CD14-positive monocyte (primary cell): ENCODE results near the gene TBL3. TPM values are rescaled to one million over a fixed set of nuclear protein-coding genes. Genes with fewer than 3 reads are reported as not detected.

Source experiments
- DNase-seq, 3 donors: peaks; one replicate each; pipeline ENCODE4 v3.0.0-alpha.2; 2011 to 2022
- H2AFZ ChIP-seq: 2 replicates; pipeline ENCODE4 v1.6.0; 2012; ENCODE audit warnings: mild to moderate bottlenecking, low read depth, low read length, inconsistent platforms; ENCODE audit not compliant: insufficient read depth, poor library complexity, severe bottlenecking
- H3K27ac ChIP-seq, 2 donors: 1 replicate in 1 of 2; 2 replicates in 1 of 2; pipeline ENCODE4 v1.5.1; 2012 to 2013; ENCODE audit warnings: low read length in 2 of 2, control low read depth in 1 of 2, inconsistent platforms in 1 of 2, low read depth in 1 of 2, mild to moderate bottlenecking in 1 of 2
- H3K27me3 ChIP-seq, 2 donors: one replicate each; pipeline versions ENCODE4 v1.6.0 to v1.6.1; 2011 to 2013; ENCODE audit warnings: low read length in 2 of 2; ENCODE audit not compliant: control insufficient read depth in 2 of 2, insufficient read depth in 2 of 2
- H3K36me3 ChIP-seq, 2 donors: replicated peaks in 1 of 2; 1 replicate in 1 of 2; 2 replicates in 1 of 2; pipeline versions ENCODE4 v1.5.1 to v1.6.1; 2012 to 2013; ENCODE audit warnings: low read length in 2 of 2, control low read depth in 1 of 2, inconsistent platforms in 1 of 2, mild to moderate bottlenecking in 1 of 2; ENCODE audit not compliant: insufficient read depth in 2 of 2, control insufficient read depth in 1 of 2
- H3K4me1 ChIP-seq, 2 donors: 1 replicate in 1 of 2; 2 replicates in 1 of 2; pipeline versions ENCODE4 v1.5.1 to v1.6.1; 2012 to 2013; ENCODE audit warnings: low read length in 2 of 2, control low read depth in 1 of 2, inconsistent platforms in 1 of 2, mild to moderate bottlenecking in 1 of 2, moderate library complexity in 1 of 2; ENCODE audit not compliant: insufficient read depth in 2 of 2, control insufficient read depth in 1 of 2
- H3K4me2 ChIP-seq: replicated peaks from 2 replicates; pipeline ENCODE3; 2012; ENCODE audit warnings: low read length, moderate library complexity, mild to moderate bottlenecking; ENCODE audit not compliant: poor library complexity, severe bottlenecking; ENCODE audit errors: extremely low read depth
- H3K4me3 ChIP-seq, 3 experiments: fragments of 200-600 bp in 1 of 3; sonication (generic) in 1 of 3; replicated peaks in 1 of 3; 1 replicate in 2 of 3; 2 replicates in 1 of 3; pipeline ENCODE4 v1.5.1; 2011 to 2013; ENCODE audit warnings: low read length in 3 of 3, mild to moderate bottlenecking in 3 of 3, control low read depth in 2 of 3, low read depth in 2 of 3, inconsistent platforms in 1 of 3, moderate library complexity in 1 of 3
- H3K79me2 ChIP-seq: 2 replicates; pipeline ENCODE4 v1.6.0; 2012; ENCODE audit warnings: mild to moderate bottlenecking, control low read depth, inconsistent platforms, low read length, moderate library complexity; ENCODE audit not compliant: insufficient read depth
- H3K9ac ChIP-seq: 2 replicates; pipeline ENCODE4 v1.6.0; 2017; ENCODE audit warnings: low read length, mild to moderate bottlenecking; ENCODE audit not compliant: insufficient read depth, poor library complexity, severe bottlenecking
- H3K9me3 ChIP-seq, 2 donors: replicated peaks in 1 of 2; 1 replicate in 1 of 2; 2 replicates in 1 of 2; pipeline versions ENCODE4 v1.5.1 to v1.6.1; 2012 to 2013; ENCODE audit warnings: low read length in 2 of 2, control low read depth in 1 of 2; ENCODE audit not compliant: control insufficient read depth in 1 of 2, insufficient read depth in 1 of 2
- H4K20me1 ChIP-seq: 2 replicates; pipeline ENCODE4 v1.6.0; 2012; ENCODE audit warnings: mild to moderate bottlenecking, low read length, control low read depth, moderate library complexity; ENCODE audit not compliant: insufficient read depth
- H3K27ac Mint-ChIP-seq, 7 donors: one replicate each; pipeline ENCODE4 v1.8.0; 2020; ENCODE audit warnings: mild to moderate bottlenecking in 7 of 7, mixed read lengths in 7 of 7, moderate library complexity in 6 of 7, inconsistent platforms in 2 of 7
- H3K27me3 Mint-ChIP-seq, 3 donors: one replicate each; pipeline ENCODE4 v1.8.0; 2021 to 2022; ENCODE audit warnings: low read depth in 3 of 3, mild to moderate bottlenecking in 3 of 3, mixed read lengths in 3 of 3, moderate library complexity in 3 of 3, inconsistent platforms in 1 of 3
- H3K36me3 Mint-ChIP-seq, 2 donors: one replicate each; pipeline ENCODE4 v1.8.0; 2020; ENCODE audit warnings: mixed read lengths in 2 of 2, inconsistent platforms in 1 of 2, mild to moderate bottlenecking in 1 of 2
- H3K4me1 Mint-ChIP-seq: one replicate; pipeline ENCODE4 v1.8.0; 2020; ENCODE audit warnings: mild to moderate bottlenecking, mixed read lengths
- H3K4me3 Mint-ChIP-seq, 2 donors: one replicate each; pipeline ENCODE4 v1.8.0; 2020; ENCODE audit warnings: mild to moderate bottlenecking in 2 of 2, mixed read lengths in 2 of 2, moderate library complexity in 1 of 2
- H3K9me3 Mint-ChIP-seq, 7 donors: one replicate each; pipeline ENCODE4 v1.8.0; 2020 to 2022; ENCODE audit warnings: mixed read lengths in 7 of 7, mild to moderate bottlenecking in 6 of 7, moderate library complexity in 6 of 7, inconsistent platforms in 2 of 7
- WGBS: methylation state at CpG from one replicate; pipeline ENCODE4 v1.1.5; 2013; ENCODE audit warnings: missing lambda C conversion rate; ENCODE audit not compliant: insufficient coverage; 5-methylcytosine and 5-hydroxymethylcytosine counted together
- intact Hi-C, 2 donors: fragments of 100-400 bp; cut with micrococcal nuclease; formaldehyde crosslinking; loops; one replicate each; pipeline versions ENCODE4 v1.15.0 to v1.15.1; 2023
- polyA plus RNA-seq, 3 donors: library from polyadenylated mRNA; depleted of rRNA in 1 of 3; unstranded in 2 of 3; stranded (reverse) in 1 of 3; fragments of 300-500 nt in 2 of 3; fragments of >200 nt in 1 of 3; fragmentation: Illumina TruSeq in 2 of 3; gene quantifications; 1 replicate in 2 of 3; 2 replicates in 1 of 3; pipeline ENCODE4 v1.2.3, GENCODE V29; 2012 to 2021
- TF ChIP-seq, protein P1 (sequence below): fragments of 200-600 bp; IDR thresholded peaks from one replicate; pipeline ENCODE4 v1.8.0; 2022; ENCODE audit warnings: antibody characterized with exemption, mild to moderate bottlenecking

Gene TBL3
- polyA plus RNA-seq, 3 donors: 33.9 to 37.8 (median 36.0) TPM

- Histone ChIP-seq H3K4me3 (no peak overlapping the region), H2AFZ (no peak overlapping the region), H3K4me2 (no peak overlapping the region), H3K9me3 (no peaks in the 10 kb centered on the region), H3K4me1 (peaks cover 31 to 57% of the 10 kb centered on the region in 2 donors), H3K27ac (no peak overlapping the region), H3K79me2 (peaks cover 60% of the 10 kb centered on the region), H3K36me3 (peaks cover 31 to 35% of the 10 kb centered on the region in 2 donors), H4K20me1 (peaks cover 67% of the 10 kb centered on the region), H3K27me3 (no peaks in the 10 kb centered on the region), H3K9ac (no peak overlapping the region)
- intact Hi-C loops: loop anchor here (5.0 to 10.0 kb wide), 4 partner anchors 42 to 250 kb away; partner anchors contain the start of genes ECI1 (in 1 of the 2), NTHL1 (in 1 of the 2) and TSC2 (in 1 of the 2)
- Mint-ChIP-seq H3K27ac (peak overlapping the region in 1 of 7 donors; percentile 50), H3K4me1 (peaks cover 43% of the 10 kb centered on the region), H3K9me3 (peaks cover 0 to 2% (median 0%) of the 10 kb centered on the region in 7 donors), H3K4me3 (no peak overlapping the region), H3K36me3 (peaks cover 21 to 36% of the 10 kb centered on the region in 2 donors), H3K27me3 (peaks cover 0 to 1% (median 0%) of the 10 kb centered on the region in 3 donors)
- TF ChIP-seq, protein P1, sequence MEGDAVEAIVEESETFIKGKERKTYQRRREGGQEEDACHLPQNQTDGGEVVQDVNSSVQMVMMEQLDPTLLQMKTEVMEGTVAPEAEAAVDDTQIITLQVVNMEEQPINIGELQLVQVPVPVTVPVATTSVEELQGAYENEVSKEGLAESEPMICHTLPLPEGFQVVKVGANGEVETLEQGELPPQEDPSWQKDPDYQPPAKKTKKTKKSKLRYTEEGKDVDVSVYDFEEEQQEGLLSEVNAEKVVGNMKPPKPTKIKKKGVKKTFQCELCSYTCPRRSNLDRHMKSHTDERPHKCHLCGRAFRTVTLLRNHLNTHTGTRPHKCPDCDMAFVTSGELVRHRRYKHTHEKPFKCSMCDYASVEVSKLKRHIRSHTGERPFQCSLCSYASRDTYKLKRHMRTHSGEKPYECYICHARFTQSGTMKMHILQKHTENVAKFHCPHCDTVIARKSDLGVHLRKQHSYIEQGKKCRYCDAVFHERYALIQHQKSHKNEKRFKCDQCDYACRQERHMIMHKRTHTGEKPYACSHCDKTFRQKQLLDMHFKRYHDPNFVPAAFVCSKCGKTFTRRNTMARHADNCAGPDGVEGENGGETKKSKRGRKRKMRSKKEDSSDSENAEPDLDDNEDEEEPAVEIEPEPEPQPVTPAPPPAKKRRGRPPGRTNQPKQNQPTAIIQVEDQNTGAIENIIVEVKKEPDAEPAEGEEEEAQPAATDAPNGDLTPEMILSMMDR: no peak
- no peak for DNase-seq
- 69% methylated on average over 34 of the region's 34 CpGs for WGBS
Observed at GRCh38 chr16:2004795-2005517, 33.1 kb downstream of the TBL3 start.

GRCh38 chr16:2005646-2006045, 33.8 kb downstream of the TBL3 start:
- no peak overlapping the region for H3K27ac ChIP-seq
- intact Hi-C loops: loop anchor here (5.0 to 10.0 kb wide), 4 partner anchors 42 to 249 kb away; partner anchors contain the start of genes ECI1 (in 1 of the 2), NTHL1 (in 1 of the 2) and TSC2 (in 1 of the 2)
- Mint-ChIP-seq H3K27ac (peak overlapping the region in 1 of 7 donors; percentile 23), H3K4me1 (peaks cover 50% of the 10 kb centered on the region), H3K9me3 (peaks cover 0 to 2% (median 0%) of the 10 kb centered on the region in 7 donors), H3K4me3 (no peak overlapping the region), H3K36me3 (peaks cover 20 to 29% of the 10 kb centered on the region in 2 donors), H3K27me3 (peaks cover 0 to 1% (median 0%) of the 10 kb centered on the region in 3 donors)
- H3K4me2 ChIP-seq: no peak overlapping the region
- peak in 2 of 3 donors; percentile 33 to 41 for DNase-seq
- H3K79me2 ChIP-seq: peaks cover 60% of the 10 kb centered on the region
- TF ChIP-seq, protein P1: peak; percentile 65
- peaks cover 26 to 29% of the 10 kb centered on the region in 2 donors for H3K36me3 ChIP-seq
- H3K4me1 ChIP-seq: peaks cover 38 to 64% of the 10 kb centered on the region in 2 donors
- H4K20me1 ChIP-seq: peaks cover 67% of the 10 kb centered on the region
- H3K27me3 ChIP-seq: no peaks in the 10 kb centered on the region
- no peak overlapping the region for H3K9ac ChIP-seq
- H3K4me3 ChIP-seq: no peak overlapping the region
- no peaks in the 10 kb centered on the region for H3K9me3 ChIP-seq
- no peak overlapping the region for H2AFZ ChIP-seq
- WGBS: 34% methylated on average over 20 of the region's 21 CpGs
